HPDE6-E6E7 (cell line): ENCODE measurements around the gene MYO1H.
"Not testable (repeated sequence)": the region's sequence is repeated elsewhere in the genome, so short reads cannot be mapped to it uniquely, and the experiment has no call there.

Experiments
- DNase-seq: peaks from one replicate; pipeline ENCODE4 v3.0.0; 2011; ENCODE audit warnings: missing footprints; ENCODE audit errors: extremely low spot score

MYO1H gene

DNA sequence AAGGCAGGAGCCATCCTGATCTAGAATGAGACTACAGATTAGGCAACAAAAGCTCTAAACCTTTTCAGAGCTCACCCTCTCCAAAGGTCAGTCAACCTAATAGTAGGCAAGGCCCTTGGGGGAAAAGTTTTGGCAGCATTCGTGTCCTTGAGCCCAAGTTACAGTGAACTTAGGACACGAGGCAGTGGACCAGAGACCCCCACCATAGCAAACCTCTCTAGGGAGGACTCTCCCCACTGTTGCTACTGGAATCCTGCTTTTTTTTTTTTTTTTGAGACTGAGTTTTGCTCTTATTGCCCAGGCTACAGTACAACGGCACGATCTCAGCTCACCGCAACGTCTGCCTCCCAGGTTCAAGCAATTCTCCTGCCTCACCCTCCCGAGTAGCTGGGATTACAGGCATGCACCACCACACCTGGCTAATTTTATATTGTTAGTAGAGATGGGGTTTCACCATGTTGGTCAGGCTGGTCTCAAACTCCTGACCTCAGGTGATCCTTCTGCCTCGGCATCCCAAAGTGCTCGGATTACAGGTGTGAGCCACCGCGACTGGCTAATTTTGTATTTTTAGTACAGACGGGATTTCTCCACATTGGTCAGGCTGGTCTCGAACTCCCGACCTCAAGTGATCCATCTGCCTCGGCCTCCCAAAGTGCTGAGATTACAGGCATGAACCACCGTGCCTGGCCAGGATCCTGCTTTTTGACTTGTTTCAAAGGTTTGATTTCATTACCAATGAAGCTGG lies 126.0 kb downstream of the MYO1H start:
- DNase-seq, result not testable (repeated sequence)

DNA sequence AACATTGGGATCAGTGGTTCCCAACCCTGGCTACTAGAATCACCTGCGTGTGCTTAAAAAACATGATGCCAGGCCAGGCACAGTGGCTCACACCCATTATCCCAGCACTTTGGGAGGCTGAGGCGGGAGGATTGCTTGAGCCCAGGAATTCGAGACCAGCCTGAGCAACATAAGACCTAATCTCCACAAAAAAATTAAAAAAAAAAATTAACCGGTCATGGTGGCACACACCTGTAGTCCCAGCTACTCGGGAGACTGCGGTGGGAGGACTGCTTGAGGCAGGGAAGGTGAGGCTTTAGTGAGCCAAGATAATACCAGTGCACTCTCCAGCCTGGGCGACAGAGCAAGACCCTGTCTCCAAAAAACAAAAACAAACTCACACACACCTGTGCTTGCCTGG lies 127.4 kb downstream of the MYO1H start:
- no peak for DNase-seq

GRCh38 chr12:109475993-109476806 lies 128.5 kb downstream of the MYO1H start:
- no peak for DNase-seq

DNA sequence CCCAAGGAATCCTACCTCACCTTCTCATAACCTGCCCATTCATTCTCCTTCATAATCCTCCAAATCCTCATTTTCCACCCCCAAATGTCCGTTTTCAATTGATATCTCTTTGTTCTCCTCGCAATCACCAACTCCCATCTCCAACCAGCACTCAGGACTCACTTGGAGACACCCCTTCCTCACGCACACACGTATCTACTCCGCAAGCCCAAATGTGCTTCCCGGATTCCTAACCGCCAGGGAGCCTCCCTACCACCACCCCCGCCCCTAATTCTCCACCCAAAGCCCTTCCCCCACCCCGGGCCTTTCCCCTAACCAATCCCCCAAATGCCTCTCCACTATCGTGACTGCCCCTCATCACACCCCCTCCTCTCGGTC lies 129.1 kb downstream of the MYO1H start:
- no peak for DNase-seq

GRCh38 chr12:109477185-109477962 lies 129.7 kb downstream of the MYO1H start, which contains the start of the genes KCTD10 and UBE3B:
KCTD10 (minus strand) TSS chr12:109477300; CDS start chr12:109477262, 38 bp downstream.
UBE3B (plus strand) TSS chr12:109477634; CDS start chr12:109483552, 5,918 bp downstream.
- DNase-seq, result peak; percentile 89

DNA sequence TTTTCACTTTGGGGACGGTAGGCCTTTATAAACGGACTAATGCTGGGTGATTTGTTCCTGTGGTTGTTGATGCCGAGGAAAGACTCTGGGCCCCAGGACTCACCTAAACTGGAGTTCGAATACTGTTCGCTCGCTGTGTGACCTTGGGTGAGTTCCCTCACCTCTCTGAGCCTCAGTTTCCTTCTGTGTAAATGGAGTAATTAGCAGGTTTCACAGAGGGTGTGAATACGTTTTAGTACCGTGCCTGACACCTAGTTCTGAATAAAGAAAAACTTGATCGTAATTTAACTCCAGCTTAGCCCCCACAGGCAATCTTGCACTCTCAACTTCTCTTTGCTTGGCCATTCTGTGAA lies 130.2 kb downstream of the MYO1H start:
- DNase-seq, result no peak

- no peak for DNase-seq
These were observed 132.1 kb downstream of the MYO1H start for GRCh38 chr12:109479761-109480160.

- no peak for DNase-seq
These were observed 132.7 kb downstream of the MYO1H start for GRCh38 chr12:109480356-109480755.

DNA sequence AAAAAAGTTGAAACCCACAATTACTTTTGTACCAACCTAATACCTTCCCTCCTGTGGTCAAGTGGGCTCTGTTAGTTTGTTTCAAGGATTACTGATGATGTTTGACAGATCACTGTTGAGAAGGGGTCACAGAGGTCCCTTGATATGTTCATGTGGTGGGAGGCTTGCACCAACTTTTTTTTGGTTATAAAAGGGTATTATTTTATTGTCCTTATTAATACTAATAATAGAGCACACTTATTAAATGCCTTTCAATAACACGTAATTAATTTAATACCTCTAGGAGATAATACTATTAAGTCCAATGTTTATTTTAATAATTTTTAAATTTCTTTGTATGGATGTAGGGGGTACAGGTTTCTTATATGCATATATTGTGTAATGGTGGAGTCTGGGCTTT lies 134.2 kb downstream of the MYO1H start:
- DNase-seq, result no peak

DNA sequence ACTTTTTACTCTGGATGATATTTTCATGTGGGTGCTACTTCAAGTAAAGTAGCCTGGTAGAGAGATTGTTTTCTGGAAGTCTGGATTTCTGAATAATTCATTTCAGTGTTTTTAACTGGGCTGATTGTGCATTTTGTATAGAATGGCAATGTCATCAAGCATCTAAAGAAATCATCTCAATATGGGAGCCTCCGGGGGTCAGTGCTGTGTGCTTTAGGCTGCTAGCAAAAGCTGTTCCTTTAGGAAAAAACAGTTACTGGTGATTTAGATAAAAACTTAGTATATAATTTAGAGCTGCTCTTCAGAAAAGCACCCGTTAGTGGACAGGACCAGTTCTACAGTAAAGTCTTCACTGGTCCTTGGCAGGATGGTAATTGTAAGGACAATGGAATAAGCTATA lies 134.8 kb downstream of the MYO1H start:
- no peak for DNase-seq

DNA sequence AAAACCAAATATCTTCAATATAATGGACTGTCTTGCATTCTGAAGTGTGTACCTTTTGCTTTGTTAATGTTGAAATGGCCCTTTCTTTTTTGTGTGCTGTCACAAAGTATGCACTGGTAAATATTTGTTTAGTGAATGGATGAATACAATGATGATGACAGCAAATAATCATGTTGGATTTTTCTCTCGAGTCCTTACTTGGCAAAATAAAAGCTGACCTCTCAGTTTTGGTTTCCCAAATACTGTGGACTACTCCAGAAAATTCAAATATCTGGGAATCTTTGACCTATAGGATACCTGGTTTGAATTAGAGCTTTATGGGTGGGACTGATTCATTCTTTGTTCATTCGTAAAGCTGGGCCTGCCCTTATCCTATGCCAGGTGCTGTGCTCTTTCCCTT lies 135.2 kb downstream of the MYO1H start:
- DNase-seq, result no peak

GRCh38 chr12:109483346-109483745 lies 135.6 kb downstream of the MYO1H start:
- no peak for DNase-seq

DNA sequence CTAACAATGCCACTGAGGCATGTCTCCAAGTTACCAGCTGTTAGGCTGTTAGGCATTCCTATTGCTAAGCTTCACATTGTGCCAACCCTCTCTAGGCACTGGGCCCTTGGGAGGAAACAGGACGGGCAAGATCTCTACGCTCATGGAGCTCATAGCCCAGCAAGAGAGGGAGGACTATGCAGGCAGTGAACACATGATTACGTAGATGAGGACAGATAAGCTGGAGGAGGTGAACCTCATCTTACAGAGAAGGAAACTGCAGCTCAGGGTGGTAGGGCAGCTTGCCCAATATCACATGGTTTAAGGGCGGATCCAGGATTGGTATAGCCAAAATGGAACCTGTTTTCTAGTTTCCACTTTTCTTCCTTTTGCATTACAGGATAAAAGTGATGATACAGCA lies 137.5 kb downstream of the MYO1H start:
- no peak for DNase-seq

DNA sequence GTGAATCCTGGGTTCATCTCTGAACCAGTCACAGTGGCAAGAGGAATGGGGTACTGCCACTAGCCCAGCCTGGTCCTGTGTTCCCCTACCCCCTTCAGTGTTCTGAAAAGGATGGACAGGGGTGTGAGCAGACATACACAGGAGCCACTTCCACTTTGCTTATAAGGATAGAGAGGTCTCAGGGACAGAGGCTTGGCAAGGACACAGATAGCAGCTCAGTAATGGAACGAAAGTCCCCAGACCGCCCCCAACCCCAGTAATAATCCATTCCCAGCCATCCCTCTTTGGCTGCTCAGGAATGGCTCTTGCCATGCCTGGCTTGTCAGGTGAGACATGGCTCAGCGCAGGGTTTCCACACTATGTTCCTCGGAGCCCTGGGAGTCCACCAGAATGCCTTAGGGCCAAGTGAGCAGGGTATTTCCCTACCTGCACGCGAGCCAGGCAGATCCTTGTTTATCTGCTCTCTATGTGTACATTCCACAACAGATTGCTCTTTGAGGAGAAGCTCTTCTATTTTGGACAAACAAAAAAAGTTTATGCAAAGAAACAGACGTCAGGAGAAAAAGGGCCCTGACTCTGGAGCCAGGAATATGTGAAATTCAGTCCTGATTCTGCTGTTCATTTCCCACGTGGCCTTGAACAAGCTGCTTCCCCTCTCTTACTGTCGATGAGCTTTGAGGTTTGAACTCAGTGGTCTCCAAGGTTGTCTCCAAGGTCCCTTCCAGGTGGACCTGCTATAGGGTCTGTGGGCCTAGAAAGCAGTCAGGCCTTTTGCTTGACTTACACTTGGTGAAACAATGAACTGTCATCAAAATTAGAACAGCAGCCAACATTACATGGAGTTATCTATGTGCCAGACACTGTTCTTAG lies 139.7 kb downstream of the MYO1H start:
- no peak for DNase-seq

DNA sequence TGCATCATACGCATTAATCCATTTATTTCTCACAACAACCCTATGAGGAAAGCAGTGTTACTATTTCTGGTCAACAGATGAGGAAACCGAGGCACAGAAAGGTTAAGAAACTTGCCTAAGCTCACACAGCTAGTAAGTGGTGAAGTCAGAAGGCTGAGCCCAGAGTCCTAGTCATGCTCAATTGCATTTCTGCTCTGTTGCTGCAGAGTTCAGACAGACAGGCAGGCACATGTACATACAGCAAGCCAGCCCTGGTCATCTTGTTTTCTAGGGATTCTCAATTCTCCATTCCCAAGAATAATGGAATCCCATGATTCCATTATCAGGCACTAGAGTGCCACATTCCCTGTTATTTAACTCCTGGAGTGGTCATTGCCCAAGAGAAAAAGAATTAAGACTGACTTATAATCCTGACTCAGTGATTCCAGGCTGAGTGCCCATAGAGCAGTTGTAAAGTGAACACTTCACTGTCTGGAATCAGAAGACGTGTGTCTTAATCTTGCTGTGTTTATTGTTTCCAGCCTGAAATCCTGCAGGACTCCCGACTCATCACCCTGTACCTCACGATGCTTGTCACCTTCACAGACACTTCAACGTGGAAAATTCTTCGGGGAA lies 140.5 kb downstream of the MYO1H start:
- DNase-seq, result no peak

DNA sequence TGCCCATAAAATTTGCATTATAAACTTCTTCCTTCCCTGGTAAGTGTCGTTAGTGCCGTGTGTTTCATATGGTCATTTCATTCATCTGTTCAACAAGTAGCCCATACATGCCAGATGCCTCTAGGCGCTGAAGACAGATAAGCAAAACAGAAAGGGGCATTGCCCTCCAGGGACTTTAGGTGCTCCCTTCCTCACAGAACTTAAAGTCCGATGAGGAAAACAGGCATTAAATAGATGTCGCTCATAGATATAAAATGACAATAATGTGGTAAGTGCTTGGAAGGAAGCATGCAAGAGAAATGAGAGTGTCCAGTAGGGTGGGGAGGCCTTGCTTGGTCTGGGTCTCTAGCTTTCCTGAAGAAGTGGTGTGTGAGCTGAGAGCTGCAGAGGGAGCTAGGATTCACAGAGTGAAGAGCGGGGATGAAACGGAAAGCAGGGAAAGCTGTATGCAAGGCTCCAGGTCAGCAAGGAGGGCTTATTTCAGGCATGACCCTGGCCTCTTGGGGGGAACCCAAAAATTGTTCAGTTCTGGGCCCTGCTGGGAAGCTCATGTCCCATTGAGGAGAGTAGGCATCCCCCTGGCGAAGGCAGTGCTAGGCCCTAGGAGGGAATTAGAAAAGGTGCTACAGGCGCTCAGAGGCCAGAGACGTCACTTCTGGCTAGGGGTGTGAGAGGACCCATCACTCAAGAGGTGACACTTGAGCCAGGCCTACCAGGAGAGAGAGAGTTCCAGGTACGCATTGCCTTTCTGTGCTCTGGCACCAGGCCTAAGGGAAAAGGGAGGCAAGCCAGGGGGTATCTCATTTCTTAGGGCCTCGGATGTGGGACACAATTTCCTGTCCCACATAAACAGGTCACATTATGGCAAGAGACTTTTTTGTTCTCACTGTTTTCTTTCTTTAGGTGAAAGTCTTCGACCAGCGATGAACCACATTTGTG lies 141.6 kb downstream of the MYO1H start:
- no peak for DNase-seq

DNA sequence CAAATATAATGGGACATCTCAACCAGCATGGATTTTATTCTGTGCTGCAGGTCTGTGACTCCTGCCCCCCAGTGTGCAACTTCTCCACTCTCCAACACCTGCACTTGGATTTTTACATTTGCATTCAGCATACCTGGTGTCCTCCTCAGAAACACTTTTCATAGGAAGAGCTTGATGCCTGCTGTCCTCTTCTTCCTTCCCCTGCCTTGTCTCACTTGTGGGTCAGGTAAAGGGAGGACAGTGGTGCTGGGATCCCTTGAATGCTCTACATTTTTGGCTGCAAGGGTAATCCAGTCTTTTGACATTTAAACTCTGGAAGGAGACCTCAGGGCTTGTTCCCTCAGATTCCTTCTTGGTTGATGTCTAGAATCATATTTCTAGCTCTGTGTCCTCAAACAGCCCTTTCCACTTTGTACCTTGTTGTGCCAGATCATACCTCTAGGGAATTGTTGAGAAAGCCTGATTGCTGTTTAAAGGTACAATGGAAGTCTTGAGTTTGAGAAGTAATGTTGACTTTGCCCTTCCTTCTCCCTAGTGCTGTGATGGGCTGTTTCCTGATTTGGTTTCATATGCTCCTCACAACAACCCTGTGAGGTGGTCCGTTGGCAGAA lies 142.4 kb downstream of the MYO1H start:
- no peak for DNase-seq

DNA sequence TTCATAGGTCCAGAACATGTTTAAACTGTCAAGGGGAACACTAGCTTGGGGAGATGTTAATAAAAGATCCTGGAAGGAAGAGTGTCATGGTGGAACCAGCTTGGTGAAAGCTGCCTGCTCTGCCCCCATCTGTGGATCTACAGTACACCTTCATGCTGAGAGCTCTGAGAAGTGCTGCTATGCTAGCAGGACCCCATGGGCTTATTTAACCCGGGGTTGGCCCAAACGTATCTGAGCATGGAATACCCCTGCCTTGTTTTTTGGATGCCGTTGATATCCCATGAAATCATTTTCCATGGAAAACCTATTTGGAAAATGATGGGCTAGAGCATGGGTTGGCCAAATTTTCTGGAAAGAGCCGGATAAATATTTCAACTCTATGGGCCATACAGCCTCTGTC lies 144.0 kb downstream of the MYO1H start:
- no peak for DNase-seq

DNA sequence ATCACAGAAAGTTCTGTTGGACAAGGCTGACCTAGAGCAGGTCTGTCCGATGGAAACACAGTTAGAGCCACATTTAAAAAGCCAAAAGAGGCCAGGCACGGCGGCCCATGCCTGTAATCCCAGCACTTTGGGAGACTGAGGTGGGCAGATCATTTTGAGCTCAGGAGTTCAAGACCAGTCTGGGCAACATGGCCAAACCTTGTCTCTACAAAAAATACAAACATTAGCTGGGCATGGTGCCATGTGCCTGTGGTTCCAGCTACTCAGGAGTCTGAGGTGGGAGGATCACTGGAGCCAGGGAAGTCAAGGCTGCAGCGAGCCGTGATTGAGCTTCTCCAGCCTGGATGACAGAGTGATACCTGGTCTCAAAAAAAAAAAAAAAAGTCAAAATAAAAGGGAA lies 144.7 kb downstream of the MYO1H start:
- no peak for DNase-seq
